GM21737 (cell line): ENCODE results near the gene SENP7.
"Not testable (repeated sequence)": the region's sequence is repeated elsewhere in the genome, so short reads cannot be mapped to it uniquely, and the experiment has no call there.

ENCODE experiments used
- ATAC-seq: cut with Tn5 transposase; IDR thresholded peaks from one replicate; pipeline ENCODE4 v1.9.1; 2021; ENCODE audit warnings: mild to moderate bottlenecking, moderate library complexity; ENCODE audit not compliant: unreplicated experiment

SENP7 gene

DNA sequence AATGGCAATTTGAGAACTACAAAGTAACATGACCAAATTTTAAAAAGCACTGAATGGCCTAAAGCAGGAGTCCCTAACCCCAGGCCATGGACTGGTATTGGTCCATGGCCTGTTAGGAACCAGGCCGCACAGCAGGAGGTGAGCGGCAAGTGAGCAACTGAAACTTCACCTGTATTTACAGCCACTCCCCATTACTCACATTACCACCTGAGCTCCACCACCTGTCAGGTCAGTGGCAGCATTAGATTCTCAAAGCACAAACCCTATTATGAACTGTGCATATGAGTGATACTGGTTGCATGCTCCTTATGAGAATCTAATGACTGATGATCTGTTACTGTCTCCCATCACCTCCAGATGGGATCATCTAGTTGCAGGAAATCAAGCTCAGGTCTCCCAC is 48.8 kb downstream of the SENP7 start:
- ATAC-seq = no peak

DNA sequence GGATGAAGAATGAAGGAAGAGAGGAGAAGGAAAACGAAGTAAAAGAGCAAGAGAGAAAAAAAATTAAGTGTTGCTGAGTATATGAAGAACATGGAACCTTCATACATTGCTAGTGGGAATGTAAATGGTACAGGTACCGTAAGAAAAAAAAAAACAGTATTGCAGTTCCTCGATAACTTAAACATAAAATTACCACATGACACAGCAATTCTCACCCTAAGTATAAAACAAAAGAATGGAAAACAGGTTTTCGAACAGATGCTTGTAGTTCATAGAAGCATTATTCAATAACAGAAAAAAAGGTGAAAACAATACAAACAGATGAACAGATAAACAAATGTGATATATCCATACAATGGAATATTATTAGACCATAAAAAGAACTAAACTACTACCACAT is 51.6 kb downstream of the SENP7 start:
- no peak for ATAC-seq

DNA sequence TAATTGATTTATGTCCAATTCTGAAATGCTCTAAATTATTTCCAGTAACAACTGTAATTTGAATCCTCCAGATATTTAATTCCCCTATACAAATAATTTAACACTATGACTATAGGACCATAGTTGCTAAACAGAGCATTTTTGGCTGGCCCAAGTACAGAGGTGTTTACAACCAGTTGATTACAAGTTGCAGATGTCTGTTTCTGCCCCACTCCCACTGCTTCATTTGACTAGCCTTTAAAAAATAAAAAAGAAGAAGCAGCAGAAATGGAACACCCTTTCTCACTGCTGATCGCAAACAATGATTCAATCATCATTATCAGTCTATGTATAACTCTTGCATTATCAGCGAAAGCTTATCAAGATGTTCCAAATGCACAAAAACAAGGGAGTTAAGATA is 54.6 kb downstream of the SENP7 start:
- ATAC-seq = no peak

DNA sequence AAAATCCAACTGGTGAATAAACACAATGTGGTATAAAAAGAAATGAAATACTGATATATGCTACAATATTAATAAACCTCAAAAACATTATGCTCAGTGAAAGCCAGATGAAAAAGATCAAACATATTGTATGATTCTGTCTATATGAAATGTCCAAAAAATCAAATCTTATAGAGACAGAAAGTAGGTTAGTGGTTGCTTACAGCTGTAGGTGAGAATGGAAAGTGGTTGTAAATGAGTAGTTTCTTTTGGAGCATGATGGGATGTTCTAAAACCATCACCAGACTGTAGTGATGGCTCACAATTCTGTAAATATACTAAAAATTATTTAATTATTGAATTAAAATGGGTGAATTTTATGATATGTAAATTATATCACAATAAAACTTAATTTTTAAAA is 58.4 kb downstream of the SENP7 start:
- no peak for ATAC-seq

DNA sequence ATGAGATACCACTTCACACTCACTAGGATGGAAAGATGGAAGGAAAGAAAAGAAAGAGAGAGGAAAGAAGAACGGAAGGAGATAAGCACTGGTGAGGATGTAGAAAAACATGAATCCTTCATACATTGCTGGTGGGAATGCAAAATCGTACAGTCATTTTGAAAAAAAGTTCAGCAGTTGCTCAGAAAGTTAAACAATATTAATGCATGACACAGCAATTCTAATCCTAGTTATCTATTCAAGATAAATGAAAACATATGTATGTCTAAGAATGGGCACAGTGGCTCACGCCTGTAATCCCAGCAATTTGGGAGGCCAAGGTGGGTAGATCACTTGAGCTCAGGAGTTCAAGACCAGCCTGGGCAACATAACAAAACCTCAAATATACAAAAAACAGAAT is 59.1 kb downstream of the SENP7 start:
- no peak for ATAC-seq

DNA sequence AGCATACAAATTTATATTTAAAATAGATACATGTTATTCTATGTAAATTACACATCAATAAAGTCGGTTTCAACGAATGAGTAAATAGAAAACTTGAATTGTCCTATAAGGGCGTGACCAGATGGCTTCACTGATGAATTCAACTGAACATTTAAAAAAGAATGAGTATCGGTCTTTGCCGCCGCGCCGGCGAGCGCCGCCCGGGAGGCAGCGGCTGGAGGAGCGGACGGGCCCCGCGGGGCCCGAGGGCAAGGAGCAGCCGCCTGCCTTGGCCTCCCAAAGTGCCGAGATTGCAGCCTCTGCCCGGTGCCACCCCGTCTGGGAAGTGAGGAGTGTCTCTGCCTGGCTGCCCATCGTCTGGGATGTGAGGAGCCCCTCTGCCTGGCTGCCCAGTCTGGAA is 74.4 kb downstream of the SENP7 start:
- not testable (repeated sequence) for ATAC-seq

DNA sequence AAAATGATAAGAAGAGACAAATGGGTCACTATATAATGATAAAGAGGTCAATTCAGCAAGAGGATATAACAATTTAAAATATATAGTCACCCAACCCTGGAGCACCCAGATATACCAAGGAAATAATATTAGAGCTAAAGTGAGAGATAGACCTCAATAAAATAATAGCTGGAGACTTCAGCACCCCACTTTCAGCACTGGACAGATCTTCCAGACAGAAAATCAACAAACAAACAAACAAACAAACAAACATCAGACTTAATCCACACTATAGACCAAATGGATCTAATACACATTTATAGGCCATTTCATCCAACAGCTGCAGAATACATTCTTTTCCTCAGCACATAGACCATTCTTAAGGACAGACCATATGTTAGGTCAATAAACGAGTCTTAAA is 79.4 kb downstream of the SENP7 start:
- ATAC-seq = no peak

DNA sequence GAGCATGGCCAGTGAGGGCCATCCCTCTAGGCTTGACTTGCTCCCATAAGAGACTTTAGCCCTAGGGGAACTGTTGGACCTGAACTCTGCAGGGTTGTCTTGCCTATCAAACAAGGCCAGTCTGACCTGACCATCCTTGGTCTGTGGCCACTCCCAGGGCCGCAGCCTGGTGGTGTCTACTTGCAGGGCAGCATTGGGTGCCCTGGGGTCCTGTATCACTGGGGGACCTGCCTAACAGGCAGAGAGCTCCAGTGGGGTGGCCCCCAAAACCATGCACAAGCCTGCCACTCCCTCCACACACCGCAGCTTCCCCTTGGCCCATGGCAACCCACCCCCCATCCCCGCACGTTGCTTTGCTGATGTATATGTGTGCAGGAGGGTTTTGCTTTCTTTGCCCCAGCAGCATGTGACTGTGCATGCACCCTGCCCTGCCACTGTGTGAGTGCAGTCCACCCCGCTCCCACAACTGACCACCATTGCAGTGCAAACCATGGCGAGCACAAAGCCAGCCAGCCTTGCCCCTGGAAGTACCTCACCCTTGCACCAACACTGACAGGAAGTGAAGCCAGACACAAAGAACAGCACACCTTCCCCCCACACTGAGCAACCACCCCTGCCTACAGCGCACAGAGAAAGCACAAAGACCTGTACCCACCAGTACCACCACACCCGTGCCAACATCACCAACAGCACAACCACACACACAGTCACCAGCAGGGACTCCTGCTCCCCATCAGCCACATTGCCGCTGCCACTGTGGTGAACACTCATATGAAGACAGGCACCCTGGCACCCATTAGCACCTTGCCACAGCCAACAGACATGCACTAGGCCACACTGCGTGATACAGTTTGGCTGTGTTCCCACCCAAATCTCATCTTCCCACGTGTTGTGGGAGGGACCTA is 88.8 kb downstream of the SENP7 start:
- no peak for ATAC-seq

DNA sequence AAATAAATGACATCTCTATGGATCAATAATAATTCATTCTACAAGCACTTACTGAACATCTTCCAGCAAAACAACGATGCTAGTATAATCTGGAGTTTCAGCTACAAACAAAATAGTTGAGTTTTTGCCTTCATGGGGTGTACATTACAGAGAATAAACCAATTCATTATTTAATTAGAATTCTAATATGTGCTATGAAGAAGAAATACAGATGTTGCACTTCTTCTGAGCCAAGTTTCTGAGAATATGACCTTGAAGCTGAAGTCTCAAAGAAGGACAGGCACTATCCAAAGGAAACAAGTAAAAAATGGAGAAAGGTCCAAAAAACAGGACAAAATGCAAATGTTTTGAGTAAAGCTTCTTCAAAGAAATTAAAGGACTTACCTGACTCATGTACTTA is 94.2 kb downstream of the SENP7 start:
- ATAC-seq = no peak

DNA sequence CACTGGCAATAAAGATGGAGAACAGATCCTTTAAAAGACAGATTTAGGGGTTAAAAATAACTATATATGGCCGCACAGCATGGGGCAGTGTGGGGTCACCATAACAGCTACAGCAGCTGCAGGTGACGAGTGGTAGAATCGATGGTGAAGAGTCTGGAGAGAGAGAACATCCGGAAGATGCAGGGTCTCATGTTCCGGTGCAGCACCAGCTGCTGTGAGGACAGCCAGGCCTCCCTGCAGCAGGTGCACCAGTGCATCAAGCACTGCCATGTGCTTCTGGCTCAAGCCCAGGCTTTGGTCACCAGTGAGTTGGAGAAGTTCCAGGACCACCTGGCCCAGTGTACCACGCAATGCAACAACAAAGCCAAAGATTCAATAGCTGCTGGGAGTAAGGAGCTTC is 98.9 kb downstream of the SENP7 start:
- no peak for ATAC-seq

DNA sequence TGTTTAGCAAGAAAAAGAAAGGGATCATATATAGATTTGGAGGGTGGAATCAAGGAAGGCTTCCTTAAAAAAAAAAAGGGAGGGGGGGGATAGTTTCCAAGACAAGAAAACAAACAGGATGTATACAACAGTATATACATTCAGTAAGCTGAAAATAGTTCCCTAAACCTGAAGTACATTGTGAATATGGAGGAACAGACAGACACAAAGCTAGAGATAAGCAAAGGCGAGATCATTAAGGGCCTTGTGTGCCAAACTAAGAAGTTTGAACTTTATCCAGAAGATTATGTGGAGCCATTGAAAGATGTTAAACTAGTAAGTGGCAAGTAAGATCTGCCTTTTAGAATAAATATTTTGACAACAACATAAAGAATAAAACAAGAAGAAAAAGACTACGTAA is 99.4 kb downstream of the SENP7 start:
- no peak for ATAC-seq

DNA sequence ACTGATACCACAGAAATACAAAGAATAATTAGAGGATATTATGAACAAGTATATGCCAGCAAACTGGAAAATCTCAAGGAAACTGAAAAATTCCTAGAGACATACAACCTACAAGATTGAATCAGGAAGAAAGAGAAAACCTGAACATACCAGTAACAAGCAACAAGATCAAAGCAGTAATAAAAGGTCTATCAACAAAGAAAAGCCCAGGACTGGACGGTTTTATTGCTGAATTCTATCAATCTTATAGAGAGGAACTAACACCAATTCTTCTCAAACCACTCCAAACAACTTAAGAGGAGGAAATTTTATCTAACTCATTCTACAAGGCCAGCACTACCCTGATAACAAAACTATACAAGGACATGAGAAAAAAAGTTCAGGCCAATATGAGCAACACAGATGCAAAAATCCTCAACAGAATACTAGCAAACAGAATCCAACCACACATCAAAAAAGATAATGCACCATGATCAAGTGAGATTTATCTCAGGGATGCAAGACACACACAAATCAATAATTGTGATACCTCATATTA is 121.5 kb downstream of the SENP7 start:
- no peak for ATAC-seq

DNA sequence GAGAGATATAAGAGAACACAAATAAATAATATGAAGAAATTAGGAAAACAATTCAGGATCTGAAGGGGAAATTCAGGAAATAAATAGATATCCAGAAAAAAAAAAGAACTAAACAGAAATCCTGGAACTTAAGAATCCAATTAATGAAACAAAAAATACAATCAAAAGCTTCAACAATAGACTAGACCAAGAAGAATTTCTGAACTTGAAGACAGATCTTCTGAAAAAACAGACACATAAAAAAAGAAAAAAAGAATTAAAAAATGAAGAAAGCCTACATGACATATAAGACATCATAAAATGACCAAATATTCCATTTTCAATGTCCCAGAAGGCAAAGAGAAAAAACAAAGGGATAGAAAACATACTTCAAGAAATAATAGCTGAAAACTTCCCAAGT is 124.3 kb downstream of the SENP7 start:
- no peak for ATAC-seq

DNA sequence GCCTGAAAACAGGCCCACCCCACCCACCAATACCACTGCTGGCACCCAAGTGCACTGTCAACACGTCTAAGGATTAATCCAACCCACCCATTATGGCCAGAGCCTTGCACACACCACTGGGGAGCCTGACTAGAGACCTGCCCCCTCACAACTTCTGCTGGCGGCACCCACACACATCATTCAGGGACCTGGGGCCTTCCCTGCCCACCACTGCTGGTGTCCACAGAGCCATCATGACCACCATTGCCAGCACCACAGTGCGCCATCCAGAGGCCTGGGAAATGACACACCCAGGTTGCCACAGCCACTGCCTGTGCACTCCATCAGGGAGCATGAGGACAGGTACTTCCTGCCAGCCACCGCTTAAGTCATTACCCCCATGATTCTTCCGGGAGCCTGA is 125.7 kb downstream of the SENP7 start:
- ATAC-seq = no peak

DNA sequence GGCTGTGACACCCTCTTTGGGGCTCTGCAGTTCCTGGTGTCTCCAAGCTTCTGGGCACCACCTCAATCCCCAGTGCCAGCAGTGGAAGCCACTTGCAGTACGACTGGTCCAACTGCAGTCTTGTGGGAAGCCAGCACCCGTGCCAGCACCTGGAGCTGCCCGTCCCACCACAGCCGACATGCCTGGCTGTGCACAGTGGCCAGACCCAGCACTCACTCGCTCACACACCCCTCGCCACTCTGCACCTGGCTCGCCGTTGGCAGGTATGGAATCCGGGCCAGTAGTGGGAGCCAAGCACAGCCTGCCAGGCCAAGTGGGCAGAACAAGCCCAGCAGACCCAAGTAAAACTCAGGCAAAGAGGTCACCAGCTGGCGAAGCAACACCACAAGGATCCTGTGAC is 128.6 kb downstream of the SENP7 start:
- no peak for ATAC-seq

DNA sequence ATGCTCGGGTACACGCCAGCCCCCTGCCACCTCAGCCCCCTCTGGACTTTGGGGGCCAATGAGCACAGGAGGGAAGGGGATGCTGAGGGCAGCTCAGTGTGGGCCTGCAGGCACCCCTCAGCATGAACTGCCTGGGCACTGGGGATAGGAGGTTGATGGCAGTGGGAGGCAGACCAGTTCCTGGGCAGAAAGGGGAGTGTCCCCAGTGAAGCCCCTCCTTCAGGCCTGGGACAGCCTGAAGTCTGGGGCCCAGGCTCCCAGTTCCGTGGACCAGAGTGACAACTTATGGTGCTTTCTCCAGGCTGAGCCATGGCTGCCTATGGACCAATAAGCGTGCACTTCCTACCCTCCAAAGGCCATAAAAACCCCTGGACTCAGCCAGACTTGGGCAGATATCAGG is 129.4 kb downstream of the SENP7 start:
- no peak for ATAC-seq

DNA sequence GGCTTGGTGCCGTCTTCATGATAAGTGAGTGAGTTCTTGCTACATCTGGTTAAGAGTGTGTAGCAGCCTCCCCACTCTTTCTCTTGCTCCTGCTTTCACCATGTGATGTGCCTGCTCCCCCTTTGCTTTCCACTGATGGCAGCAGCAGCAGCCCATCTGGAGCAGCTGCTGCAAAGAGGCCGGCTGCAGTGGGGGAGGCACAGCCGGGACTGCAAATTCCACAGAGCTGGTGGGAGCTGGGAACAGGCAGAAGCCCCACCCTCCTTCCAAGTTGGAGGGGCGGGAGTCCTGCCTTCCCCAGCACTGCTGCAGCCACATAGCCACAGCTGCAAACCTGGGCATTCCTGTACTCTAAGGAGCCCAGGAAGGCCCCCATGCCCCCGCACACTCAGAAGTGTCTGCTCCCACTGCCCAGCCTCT is 129.8 kb downstream of the SENP7 start:
- no peak for ATAC-seq

DNA sequence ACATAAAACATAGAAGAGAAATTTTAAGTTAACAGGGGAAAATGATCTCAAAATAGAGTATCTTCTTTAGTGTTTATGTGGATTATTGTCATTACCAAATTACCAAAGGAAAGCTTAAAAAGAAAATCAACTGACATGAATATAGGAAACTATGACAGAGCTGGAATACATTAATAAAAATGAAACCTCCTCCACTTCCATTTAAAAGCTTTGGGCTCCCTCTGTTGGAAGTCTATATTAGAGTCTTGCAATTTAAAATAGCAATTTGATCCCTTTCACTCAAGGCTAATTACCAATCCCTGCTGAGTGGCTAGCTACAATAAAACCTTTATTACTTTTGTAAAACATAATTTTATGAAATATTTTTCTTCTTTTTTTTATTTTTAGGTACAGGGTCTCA is 131.2 kb downstream of the SENP7 start:
- ATAC-seq = no peak

DNA sequence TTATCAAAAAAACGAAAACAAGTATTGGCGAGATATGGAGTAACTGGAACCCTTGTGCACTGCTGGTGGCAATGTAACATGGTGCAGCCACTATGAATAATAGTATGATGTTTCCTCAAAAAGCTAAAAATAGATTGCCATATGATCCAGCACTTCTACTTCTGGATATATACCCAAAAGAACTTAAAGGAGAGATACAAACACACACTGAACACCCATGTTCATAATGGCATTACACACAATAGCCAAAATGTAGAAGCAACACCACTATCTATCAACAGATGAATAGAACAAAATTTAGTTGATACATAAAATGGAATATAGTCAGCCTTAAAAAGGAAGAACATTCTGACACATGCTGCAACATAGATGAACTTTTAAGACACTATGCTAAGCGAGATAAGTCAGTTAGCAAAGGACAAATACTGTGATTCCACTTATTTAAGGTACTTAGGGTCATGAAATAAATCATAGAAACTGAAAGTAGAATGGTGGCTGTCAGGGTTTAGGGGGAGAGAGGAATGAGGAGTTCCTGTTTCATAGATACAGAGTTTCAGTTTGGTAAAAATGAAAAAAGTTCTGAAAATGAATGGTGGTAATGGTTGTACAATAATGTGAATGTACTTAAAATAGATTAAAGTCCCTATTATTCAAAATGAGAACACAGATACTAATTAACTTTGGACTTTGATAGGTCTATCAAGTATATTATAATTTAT is 133.2 kb downstream of the SENP7 start:
- peak; percentile 95 for ATAC-seq

DNA sequence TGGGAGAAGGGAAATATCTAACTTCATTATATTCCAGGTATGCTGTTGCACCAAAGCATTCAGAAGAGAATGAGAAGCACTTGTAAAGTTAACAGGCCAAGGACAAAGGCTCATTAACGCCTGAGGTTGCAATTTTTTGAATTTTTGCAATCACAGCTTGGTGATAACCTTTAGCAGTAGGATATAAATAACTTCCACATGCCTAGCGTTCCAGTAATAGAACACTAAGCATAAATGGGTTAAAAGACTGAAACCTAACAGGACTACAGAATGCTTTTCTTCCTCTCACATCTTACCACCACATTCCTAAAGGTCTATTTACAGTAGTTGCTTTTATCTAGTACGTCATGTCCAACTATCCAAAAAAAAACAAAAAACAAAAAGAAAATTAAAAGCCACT is 135.2 kb downstream of the SENP7 start:
- ATAC-seq = no peak

DNA sequence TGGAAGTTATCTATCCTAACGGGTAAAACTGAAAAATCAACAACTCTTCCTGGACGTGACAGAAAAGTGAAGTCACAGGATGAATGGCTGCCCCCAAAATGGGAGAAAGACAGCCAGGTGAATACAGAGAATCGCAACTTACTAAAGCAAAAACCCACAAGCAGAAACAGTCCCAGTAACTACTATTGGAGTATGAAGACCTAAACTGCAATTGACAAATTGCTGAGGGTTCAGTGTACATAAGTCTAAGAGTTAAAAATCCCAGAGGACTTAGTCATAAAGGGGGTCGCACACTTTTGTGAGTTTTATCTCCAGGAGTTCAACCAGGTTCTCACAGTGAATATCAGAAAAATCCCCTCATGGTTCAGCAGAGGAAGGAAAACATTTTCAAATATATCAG is 135.8 kb downstream of the SENP7 start:
- no peak for ATAC-seq

DNA sequence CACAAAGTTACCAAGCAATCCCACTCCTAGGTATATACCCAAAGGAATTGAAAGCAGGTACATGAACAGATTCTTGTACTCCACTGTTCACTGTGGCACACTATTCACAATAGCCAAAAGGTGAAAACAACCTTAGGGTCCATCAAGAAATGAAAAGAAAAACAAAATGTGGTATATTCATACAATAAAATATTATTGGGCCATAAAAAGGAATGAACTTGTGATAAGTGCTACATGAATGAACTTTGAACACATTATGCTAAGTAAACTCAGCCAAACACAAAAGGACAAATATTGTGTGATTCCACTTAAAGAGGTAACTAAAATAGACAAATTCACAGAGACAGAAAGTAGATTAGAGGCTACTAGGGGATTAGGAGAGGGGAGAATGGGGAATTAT is 137.4 kb downstream of the SENP7 start:
- ATAC-seq = no peak
